T-helper 9 cell (primary cell): ENCODE results near the gene PCGF6.
"Not testable (repeated sequence)": the region's sequence is repeated elsewhere in the genome, so short reads cannot be mapped to it uniquely, and the experiment has no call there.

Experiments
- DNase-seq: peaks from one replicate; pipeline ENCODE4 v3.0.0-alpha.2; 2020

Gene PCGF6

DNA sequence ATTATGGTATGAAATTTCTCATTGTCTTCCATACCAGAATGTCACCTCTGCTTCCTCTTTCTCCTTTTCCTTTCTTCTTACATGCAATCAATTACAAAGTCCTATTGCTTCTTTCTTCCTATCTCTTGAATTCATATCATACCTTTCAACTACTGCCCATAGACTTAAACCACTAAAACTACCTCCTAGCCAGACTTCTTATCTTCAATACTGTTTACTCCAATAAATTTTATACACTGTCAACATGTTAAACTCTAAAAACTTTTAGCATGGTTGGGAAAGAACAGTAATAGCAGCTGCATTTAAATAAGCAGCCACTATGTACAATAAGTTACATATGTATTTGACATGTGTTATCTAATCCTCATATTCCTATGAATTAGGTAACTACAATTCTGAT, 34.9 kb downstream of the PCGF6 start:
- no peak for DNase-seq

- DNase-seq: no peak
Observed at GRCh38 chr10:103310197-103310596, 40.7 kb downstream of the PCGF6 start.

DNA sequence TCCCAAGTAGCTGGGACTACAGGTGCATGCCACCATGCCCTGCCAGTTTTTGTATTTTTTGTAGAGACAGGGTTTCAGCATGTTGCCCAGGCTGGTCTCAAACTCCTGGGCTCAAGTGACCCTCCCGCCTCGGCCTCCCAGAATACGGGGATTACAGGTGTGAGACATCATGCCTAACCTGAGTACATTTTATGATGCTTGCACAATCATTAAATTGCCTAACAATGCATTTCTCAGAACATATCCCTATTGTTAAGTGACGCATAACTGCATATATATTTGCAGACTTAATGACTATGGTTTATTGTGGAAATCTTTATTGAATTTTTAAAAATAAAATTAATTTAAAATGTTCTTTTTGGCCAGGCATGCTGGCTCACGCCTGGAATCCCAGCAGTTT, 43.3 kb downstream of the PCGF6 start:
- no peak for DNase-seq

DNA sequence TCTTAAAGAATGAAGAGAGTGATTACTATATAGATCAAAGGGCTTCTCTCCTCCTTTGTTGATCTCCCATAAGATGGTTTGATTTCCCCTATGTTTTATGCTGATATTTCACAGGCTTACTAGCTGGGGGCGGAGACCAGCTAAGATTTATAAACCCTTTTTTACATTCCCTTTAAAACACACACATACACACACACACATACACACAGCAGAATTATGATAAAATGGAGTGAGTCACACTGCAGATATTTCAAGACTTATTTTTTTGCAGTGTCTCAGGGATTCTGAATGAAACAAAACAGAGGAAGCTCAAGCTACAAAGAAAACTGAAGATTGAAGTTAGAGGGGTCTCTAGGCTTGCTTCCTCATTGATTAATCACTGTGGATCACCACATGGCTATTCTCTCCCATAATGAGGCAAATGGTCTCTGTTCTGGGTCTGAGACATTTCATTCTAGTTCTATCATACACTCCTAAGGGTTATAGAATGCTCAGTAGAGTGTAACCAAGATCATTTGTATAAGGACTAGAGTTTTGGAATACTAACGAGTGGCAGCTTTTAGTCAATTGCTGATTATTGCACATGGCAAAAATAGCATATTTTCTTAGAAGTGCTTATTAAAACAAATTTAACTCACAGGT, 55.4 kb downstream of the PCGF6 start:
- DNase-seq: no peak

GRCh38 chr10:103291588-103291987, 59.4 kb downstream of the PCGF6 start:
- DNase-seq: no peak

GRCh38 chr10:103287992-103288391, 62.9 kb downstream of the PCGF6 start:
- DNase-seq: no peak

GRCh38 chr10:103284170-103284569, 66.8 kb downstream of the PCGF6 start:
- DNase-seq: no peak

GRCh38 chr10:103282961-103283360, 68.0 kb downstream of the PCGF6 start:
- no peak for DNase-seq

GRCh38 chr10:103281753-103282152, 69.2 kb downstream of the PCGF6 start:
- DNase-seq: no peak

DNA sequence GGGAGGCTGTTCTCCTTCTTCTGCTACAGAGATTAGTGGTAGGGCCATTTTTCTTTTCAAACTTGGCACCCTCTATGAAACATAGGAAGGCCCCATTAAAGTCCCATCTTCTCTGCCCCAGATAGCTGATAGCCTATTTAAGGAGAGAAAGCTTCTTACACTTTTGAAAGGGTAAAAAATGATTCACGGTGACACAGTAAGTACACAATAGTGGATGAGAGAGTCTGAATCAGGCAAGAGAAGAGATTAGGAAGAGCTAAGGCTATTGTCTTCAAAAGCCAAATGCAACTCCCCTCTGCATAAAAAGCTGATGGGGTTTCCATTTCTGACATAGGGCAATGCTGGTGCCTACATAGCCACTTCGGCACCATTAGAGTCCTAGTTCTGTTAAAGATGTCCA, 70.4 kb downstream of the PCGF6 start:
- DNase-seq: no peak

DNA sequence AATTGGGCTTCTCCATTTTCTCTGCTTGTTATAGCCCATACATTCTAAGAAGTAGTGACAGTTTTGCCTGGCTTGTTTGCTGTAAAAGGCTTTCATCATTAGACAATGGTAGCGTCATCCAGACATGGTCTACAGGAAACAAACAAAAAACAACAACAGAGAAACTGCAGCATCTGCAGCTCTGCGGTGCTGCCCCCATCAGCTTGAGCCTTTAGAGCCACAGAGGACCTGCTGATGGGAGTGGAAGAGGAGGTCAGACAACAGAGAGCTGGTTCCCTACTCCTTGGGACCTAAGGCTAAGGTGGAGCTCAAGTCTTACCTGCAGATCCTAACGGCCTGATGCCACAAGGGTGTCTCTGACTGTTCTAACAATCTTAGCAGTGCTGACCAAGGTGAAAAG, 70.9 kb downstream of the PCGF6 start:
- DNase-seq: no peak

GRCh38 chr10:103278862-103279298, 72.1 kb downstream of the PCGF6 start:
- DNase-seq: peak; percentile 32

DNA sequence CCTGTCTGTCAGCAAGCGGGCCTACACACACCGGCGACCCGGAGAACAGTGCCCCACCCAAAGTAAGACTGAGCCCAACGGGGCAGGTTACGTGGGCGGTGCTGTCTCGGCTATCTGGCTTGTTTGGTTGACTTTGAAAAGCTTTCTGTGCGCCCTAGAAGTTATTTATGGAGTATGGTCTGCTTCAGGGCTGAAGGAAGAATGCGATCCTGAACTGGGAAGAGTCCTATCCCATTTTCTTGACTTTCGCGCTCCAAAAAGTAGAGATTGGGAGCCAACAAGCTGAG, 72.5 kb downstream of the PCGF6 start:
- DNase-seq: no peak

DNA sequence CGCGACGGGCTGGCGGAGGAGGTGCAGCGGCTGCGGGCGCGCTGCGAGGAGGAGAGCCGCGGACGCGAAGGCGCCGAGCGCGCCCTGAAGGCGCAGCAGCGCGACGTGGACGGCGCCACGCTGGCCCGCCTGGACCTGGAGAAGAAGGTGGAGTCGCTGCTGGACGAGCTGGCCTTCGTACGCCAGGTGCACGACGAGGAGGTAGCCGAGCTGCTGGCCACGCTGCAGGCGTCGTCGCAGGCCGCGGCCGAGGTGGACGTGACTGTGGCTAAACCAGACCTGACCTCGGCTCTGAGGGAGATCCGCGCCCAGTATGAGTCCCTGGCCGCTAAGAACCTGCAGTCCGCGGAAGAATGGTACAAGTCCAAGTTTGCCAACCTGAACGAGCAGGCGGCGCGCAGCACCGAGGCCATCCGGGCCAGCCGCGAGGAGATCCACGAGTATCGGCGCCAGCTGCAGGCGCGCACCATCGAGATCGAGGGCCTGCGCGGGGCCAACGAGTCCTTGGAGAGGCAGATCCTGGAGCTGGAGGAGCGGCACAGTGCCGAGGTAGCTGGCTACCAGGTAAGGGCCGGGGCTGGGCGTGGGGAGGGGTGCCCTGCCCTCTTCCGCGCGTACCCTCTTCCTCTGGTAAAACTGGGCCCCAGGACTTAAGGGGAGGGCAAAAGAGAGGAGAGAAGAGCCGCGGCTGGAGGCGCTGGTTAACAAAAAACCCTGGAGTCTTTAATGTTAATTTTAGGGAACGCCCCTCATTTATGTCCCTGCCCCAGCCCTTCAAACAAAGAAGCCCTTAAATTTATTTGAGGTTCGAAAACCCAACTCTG, 73.0 kb downstream of the PCGF6 start:
- DNase-seq: no peak

DNA sequence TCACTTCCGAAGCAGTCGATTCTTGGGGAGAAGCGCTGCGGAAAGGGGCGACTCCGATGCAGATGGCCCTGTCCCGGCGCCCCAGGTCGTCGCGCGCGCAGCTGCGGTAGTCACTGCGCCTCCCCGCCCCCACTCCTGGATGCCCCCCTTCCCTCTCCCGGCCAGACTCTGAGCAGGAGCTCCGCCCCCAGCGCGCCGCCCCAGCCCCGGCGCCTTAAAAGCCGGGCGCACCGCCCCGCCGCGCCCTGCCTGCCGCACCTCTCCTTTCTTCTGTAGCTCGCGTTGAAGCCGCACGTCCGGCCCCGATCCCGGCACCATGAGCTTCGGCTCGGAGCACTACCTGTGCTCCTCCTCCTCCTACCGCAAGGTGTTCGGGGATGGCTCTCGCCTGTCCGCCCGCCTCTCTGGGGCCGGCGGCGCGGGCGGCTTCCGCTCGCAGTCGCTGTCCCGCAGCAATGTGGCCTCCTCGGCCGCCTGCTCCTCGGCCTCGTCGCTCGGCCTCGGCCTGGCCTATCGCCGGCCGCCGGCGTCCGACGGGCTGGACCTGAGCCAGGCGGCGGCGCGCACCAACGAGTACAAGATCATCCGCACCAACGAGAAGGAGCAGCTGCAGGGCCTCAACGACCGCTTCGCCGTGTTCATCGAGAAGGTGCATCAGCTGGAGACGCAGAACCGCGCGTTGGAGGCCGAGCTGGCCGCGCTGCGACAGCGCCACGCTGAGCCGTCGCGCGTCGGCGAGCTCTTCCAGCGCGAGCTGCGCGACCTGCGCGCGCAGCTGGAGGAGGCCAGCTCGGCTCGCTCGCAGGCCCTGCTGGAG, 73.8 kb downstream of the PCGF6 start, which contains the start of gene INA:
TSS of gene INA (plus strand) at position 243 of the 817 bp plus-strand sequence. CDS start at position 317, 74 bp downstream.
- no peak for DNase-seq

DNA sequence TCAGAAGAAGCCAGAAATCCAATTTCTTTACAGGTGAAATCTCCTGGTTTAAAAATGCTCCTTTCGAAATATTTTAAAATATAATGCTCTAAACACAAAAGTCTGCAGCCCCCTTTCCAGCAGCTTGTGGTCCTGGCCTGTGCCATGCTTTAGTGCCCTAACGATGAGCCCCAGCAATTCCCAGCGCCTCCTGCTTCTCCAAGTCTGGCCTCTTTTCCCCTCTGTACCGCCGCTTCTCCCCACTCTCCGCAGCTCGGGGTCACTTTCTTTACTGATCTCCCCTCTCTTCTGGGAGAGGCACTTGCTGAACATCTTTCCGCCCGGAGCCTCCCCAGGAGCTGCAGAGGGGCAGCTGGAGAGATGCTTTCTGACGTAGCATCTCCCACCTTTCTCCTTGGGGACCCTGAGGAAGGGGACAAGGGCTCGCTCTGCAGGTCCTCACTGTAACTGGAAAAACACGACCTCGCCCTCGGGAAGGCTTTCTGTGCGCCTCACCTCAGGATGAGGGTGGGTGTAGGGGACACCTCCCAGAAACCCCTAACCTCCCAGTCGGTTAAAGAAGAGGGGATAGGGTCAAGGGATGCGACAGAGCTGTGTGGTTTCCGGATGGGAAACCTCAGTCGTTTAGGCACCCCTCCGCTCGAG, 74.6 kb downstream of the PCGF6 start:
- DNase-seq: no peak

- no peak for DNase-seq
Observed at GRCh38 chr10:103273041-103273441, 77.9 kb downstream of the PCGF6 start.

- no peak for DNase-seq
Observed at GRCh38 chr10:103265717-103266329, 85.1 kb downstream of the PCGF6 start.

GRCh38 chr10:103262229-103262628, 88.7 kb downstream of the PCGF6 start:
- DNase-seq: no peak

DNA sequence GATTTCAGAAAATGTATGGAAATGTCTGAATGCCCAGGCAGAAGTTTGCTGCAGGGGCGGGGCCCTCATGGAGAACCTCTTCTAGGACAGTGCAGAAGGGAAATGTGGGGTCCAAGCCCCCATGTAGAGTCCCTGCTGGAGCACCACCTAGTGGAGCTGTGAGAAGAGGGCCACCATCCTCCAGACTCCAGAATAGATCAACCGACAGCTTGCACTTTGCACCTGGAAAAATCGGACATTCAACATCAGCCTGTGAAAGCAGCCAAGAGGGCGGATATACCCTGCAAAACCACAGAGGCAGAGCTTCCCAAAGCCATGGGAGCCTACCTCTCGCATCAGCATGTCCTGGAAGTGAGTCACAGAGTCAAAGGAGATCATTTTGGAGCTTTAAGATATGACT, 91.0 kb downstream of the PCGF6 start:
- no peak for DNase-seq

GRCh38 chr10:103258928-103259327, 92.0 kb downstream of the PCGF6 start:
- not testable (repeated sequence) for DNase-seq

- no peak for DNase-seq
Observed at GRCh38 chr10:103257812-103258211, 93.1 kb downstream of the PCGF6 start.

GRCh38 chr10:103256613-103257012, 94.3 kb downstream of the PCGF6 start:
- DNase-seq: no peak
